ENCODE results near the gene SMIM21. TPM values are rescaled to one million over a fixed set of nuclear protein-coding genes. Genes with fewer than 3 reads are reported as not detected.

SMIM21 gene
- total RNA-seq (2014; rRNA removed; shearing (Covaris generic)), result not detected in 2 replicates
- polyA plus RNA-seq (2015; cell fraction: cytosol; rRNA removed), result not detected in 2 replicates
- not detected in 2 replicates for polyA plus RNA-seq (2015; cell fraction: nucleus; rRNA removed)

DNA sequence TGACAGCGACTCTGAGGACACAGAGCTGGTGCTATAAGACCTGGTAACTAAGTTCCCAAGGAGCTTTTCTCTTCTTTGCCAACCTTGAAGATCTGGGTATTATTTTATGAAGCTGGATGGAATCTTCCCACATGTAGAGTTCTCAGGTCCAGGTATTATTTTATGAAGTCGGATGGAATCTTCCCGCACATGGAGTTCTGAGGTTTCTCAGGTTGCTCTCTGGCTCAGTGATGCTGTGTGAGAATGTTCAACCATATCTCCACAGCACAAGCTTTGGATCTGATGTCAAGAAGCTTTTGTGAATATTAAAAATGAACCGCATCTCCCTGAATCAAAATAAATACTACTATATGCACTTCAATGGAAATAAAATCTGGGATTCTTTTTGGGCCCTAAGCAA is at the start of gene SMIM21:
Gene SMIM21, minus strand, starts transcription at position 101 of the 400 bp plus-strand sequence. CDS start 140 bp downstream, outside the sequence.
- DNase-seq (ENCODE audit: low read depth), result no peak

DNA sequence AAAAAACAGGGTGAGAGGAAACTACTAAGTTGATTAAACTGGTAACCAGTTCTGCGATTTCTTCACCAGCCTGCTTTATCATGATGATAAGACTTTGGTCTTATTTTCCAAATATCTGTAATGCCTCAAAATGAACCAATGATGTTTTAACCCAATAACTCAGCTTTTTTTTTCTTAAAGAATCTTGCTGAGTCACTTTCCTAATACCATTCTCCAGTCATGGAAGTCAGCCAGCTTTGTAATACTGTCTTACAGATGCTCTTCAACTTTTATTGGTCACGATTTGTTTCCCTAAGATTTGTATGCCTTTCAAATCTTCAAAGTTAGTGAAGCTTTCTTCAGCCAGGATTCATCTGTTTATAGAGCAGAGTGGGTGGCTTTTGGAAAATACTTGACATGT is 47.7 kb upstream of the SMIM21 start:
- peak; percentile 49 for DNase-seq (ENCODE audit: low read depth)

DNA sequence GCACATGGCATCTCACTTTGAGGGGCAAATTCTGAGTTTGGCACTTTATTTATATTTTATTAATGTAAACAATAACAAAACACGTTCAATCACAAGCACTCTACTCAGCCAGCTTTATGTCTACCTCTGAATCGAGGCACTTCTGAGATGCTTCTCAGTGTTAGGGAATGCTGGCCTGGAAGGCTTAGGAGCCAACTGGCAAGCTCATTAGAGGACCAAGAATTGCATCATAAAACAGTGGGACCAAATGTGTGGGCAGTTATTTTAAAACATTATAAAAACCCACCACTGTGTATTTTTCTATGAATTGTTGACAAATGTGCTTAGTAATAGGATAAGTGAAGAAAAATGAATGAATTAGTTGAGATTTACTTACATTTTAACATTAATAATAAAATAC is 46.8 kb upstream of the SMIM21 start:
- DNase-seq (ENCODE audit: low read depth), result no peak

DNA sequence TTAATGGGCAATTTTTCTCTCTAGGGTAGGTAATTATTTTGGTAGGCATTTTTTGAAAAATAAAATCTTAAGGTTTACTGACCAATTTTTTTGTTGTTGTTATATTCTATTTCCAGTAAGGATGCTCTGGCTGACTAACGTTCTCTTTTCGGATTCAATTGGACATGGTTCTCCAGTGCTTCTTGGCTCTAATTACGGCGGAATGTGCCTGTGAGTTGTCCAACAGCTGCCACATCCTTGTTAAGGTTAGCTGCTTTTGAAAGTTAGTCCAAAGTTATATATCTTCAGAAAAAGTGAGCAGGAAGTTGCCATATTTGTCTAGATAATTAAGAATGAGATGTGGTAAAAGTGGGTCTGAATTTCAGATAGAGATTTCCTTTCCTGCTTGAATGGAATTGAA is 45.8 kb upstream of the SMIM21 start:
- no peak for DNase-seq (ENCODE audit: low read depth)

DNA sequence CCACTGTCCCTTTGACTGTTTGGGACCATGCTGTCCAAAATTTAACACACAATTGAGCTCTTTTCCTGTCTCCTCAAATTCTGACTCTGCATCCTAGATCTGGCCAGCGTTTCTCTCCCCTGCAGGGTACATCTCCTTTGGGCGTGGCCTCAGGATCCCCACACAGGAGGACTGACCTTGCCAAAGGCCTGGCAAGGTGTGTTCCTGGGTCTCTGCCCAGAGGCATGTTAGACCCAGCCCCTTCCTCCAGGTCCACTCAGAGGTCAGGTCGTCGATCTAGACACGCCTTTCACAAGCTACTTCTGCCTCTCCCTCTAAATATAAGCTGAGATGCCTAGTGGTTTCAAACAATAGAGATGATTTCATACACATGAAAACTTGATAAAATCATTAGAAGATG is 45.4 kb upstream of the SMIM21 start:
- DNase-seq (ENCODE audit: low read depth), result no peak

DNA sequence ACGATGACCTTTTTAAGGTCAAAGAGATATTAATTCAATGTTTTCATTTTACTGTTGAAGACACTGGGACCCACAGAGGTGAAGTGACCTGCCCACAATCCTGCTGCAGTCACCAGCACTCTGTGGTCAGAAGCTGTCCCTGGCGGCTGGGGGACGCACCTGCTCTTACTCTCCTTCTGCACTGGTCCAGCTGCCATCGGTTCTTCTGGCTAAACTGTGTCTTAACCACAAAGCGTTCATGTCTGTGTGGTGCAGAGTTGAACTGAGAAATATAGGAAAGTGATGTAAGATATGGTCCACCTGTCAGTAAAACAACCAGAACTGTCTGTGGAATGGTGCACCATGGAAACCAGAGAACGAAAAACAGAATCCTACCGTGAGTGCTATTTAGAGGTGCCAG is 44.9 kb upstream of the SMIM21 start:
- DNase-seq (ENCODE audit: low read depth), result no peak

DNA sequence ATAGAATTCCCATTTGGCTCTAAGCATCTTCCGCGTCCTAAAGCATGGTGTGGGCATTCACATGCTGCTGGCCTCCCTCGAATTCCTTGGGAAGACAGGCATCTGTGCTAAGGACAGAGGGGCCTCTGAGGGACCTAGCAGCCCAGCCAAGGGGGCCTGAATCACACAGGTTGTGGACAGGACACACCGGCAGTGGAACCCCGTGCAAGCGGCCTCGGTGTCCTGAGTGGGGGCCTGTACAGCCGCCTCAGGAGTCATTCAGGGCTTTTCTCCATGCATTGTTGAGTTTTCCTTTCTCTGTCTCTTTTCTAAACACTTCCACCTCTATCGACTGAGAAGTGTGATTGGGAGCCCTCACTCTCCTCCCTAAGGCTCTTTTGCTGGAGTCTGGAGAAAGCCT is 44.3 kb upstream of the SMIM21 start:
- no peak for DNase-seq (ENCODE audit: low read depth)

DNA sequence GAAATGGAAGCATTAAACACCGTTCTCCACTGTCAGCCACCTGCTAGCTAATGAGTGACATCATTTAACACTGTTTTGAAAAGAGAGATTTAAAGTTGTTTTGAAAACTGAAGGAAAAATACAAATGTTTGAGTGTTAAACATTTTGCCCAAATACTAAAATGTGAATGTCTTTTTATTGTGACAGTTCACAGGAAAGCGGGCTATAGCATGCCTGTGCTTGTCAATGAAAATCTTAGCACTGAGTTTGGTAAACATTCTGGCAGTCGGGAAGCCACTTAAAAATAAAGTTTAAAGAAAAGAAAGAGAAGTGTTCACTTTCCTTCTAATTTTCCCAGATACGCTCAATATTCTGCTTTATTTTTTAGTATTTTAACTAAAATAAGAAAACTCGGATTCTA is 40.3 kb upstream of the SMIM21 start:
- DNase-seq (ENCODE audit: low read depth), result no peak

DNA sequence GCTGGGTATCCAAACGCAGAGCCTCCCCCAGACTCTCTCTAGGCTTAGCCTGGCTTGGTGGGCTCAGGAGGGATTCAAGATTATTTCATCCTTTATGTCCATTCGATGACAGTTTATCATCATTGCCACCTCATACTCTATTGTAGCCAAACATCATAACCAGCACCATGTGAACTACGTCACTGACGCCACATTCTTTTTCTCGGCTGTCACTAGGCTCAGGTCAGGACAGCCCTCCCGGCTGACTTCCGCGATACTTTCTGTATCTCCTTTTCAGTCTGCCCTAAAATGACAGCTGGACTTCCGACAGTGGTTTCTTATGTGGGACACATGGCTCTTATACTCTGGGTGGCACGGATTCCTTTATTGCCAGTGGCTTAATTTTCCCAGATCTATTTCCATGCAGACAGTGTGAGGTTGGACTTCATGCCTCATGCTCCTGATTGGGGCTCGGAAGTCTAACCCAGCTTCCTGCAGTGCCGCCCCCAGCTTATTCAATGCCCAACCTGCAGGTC is 39.8 kb upstream of the SMIM21 start:
- DNase-seq (ENCODE audit: low read depth), result no peak

DNA sequence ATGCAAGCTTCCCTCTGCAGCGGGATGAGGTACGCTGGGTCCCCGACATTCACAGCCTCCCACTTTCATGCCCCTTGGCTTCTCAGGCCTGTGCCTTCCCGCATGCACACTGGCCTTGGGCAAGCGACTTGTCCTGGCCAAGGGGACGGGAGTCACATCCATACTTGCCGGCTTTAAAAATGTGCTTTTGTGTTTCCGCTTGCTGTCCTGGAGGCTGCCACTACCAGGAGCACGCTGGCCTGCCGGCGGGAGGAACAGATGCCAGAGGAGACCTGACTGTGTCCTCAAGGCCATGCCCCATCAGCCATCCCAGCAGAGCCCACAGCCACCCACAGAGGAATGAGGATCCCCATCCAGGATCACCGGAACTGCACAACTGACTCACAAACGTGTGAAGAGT is 36.9 kb upstream of the SMIM21 start:
- no peak for DNase-seq (ENCODE audit: low read depth)

DNA sequence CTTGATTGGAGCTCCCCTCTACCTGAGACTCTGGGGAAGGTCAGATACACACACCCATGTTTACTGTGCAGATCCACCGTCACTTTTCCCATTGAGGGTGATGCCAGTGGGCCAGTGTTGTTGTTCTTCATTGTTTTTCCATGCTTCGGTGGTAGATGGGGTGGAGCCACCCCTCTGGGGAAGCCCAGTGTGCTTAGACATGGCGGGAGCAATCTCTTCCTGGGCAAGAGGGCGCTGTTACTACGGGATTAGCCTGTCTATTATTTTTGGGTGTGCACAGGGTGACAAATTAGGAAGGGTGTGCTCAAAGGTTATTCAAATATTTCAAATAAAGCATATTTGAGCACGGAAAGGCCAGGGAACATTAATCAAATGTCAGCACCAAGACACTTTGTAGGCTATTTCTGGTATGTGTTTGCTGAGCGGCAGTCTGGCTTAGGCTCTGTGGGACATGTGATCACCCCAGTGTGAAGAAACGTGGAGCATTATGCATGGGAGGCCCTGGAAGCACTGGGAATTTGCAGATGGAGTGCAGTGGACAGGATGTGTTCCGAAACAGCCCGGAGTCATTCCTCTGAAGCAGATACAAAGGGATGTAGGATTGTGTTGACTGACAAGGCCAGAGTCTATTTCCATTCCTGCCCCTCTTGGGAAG is 34.8 kb upstream of the SMIM21 start:
- no peak for DNase-seq (ENCODE audit: low read depth)

DNA sequence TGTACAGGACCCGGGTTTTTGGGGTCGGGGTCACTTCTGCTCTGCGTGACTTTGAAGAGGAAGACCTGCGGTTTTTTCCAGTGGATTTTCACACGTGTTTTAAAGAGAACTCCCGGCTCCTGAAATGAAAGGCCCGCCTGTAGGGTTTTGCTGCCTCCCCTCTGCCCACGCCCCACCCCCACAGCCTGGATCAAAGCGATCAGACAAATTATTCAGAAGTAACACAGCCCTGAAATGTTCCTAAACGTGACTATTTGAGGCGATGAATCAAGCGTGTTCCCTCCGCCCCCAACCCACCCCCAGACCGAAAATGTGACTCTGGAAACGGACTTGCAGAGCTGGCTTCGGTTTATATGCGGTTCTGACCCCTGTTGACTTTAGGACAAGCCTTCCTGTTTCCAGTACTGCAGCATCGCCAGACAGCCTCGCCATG is 28.7 kb upstream of the SMIM21 start:
- no peak for DNase-seq (ENCODE audit: low read depth)

DNA sequence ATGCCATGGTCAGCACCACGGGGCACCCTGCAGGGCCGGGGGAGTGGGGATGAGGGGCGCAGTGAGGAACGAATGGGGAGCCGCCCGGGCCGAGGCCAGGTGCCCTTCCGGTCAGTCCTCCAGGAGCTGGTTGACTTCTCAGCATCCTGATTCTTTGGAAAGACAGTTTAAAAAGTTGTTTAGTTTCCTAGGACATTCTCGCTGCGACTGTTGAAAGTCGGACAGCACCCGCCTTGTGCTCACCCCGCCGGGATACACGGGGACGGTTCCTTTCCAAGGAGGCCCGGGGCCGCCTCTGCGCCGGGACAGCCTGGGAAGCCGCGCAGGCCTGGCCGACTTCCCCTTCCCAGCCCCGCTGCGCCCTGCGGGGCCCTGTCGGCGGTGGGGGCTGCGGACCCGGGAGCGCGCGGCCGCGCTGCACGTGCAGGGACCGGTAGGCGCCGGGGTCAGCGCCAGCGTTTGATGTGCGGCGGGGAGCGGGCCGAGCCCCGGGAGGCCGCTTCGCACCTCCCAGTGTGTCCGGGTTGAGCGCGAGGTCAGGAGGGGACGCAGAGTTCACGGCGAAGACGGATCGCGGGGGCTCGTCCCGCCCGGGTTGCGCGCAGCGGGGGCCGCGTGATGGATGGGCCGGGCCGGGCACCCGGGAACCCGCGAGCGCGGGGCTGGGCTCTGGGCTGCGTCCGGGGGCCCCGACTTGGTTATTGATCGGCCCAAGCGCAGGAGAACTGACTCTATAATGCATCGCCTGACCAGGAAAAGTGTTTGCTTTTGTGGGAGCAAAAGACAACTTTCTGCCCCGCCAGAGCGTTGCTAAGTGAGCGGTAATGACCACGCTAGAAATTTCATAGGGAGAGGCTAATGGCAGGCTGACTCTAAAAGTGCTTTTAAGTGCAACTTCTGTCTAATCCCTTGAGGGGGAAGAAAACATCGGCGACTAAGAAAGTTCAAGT is 28.0 kb upstream of the SMIM21 start:
- no peak for DNase-seq (ENCODE audit: low read depth)

DNA sequence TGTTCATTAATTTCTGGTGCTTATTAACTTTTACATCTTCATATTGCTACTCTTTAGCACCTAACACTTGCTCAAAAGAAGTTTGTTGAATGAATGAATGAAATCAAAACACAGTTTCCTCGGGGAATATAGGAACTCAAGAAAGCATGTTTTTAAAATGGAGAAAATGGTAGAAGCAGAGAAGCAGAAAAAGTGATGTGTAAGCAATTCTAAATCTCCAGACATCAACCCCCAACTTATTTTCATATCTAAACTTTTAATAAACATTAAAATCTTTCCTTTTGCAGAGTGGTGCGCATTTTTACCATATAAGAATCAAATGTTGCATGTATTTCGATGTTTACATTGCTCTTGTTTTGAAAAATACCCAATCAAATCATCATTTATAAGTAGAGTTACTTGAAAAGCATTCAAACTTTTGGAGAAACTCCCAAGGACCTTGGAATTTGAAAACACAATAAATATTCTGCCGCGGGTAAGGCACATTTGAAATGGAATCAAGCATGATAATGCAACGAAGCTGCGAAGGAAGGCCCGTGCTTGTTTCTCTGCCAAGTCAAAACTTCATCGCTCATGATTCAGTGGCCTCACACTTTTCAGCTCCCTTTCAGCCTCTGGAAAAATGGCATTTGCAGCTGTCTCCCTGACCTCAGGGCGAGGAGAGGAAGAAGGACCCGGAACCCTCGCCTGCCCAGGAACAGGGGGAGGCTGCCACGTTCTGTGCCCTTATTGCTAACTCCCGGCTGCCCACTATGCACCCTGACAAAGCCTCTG is 26.7 kb upstream of the SMIM21 start:
- DNase-seq (ENCODE audit: low read depth), result no peak

DNA sequence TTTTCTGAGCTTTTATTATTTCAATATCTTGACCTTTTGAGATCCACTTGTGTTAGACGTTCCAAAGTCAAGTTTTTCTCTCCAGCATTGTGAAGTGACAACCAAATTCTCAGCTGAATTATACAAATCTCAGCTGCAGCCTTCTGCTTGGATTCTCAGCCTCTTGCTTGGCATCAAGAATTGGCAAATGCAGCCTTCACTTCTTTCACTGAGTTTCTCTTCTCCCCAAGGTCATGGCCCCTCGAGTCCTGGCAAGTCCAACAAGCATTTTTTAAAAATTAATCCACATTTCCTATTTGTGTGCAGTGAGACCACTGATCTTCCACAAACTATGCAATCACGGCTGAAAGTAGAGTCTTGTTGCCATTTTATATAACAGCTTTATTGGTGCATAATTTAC is 23.4 kb upstream of the SMIM21 start:
- no peak for DNase-seq (ENCODE audit: low read depth)

DNA sequence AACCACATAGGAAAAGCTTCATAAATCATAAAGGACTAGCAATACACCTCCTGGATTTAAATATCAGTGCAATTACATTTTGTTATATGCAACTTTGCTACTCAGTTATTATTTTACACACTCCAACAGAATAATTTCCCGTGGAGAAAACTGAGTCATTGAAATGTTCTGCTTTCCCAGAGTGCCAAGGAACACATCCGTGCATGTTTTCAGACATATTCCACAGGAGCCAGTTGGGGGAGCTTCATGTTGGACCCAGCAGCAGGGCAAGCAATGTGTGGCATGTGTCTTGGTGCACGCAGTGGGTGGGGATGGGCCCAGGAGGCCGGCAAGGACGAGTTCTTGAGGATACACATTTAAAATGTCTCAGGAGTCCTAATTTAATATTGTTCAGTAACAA is 14.4 kb upstream of the SMIM21 start:
- DNase-seq (ENCODE audit: low read depth), result no peak

DNA sequence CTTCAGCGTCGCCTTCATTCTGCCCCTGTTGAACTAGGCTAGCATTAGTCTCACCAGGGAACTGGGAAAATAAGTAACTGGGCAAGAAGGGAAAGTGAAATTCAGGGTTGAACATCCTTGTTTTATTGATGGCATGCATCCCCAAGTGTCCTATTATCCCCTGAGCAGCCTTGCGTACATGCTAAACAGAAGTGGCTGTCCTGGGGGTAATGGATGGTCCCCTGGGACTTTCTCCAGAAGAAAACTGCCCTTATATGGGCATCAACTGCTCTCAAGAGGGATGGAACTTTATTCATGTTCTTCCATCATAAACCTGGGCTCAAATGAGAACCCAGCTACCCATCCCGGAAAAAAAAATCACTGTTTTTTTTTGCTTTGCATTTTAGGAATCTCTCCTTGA is 11.8 kb upstream of the SMIM21 start:
- no peak for DNase-seq (ENCODE audit: low read depth)

DNA sequence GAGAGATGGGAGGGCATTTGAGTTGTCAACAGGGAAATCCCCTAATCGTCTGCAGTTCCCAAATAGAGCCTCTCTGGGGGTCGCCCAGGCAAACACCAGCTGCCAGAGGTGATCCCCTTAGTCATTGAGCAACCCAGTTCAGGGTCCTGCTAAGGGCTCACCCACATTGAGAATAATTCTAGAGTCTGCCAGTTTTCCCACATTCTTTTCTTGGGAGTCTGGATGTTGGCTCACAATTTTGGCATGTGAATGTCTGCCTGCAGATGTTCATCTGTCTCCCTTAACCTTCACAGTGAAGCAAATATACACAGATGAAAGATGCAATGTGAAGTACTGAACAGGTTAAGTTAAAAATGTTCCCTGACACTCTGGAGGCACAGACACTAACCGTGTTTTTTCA is 11.4 kb upstream of the SMIM21 start:
- no peak for DNase-seq (ENCODE audit: low read depth)

DNA sequence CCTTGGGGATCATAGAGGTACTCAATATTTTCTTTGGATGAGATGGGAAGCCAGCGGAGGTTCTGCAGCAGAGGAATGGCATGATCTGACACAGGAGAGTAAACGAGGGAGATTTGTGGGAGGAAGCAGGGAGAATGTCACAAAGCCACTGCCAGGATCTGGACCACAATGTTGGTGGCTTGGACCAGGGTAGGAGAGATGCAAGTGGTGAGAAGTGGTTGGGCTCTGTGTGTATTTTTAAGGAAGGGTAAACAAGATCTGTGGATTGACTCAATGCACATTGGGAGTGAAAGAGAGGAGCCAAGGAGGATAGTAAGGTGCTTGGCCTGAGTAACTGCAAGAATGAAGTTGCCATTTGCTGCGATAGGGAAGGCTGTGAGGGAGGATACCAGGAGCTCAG is 10.5 kb upstream of the SMIM21 start:
- DNase-seq (ENCODE audit: low read depth), result no peak

DNA sequence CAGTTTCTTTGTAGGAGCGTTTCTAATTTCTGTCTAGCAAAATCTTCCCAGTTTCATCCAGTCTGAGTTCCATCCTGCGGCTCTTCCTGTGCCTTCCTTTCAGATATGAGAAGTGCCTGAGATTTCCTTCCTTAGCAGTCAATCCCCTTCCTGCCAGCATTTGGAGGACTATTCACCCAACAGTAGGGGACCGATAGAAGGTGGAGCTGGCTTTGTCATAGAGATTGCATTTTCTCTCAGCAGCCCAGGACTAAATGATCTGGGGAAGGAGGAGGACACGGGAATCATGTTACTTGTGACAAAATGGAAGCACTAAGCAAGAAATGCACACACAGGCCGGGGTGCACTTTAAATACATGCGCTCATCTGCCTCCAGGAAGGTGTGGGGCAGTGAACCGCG is 5.6 kb upstream of the SMIM21 start:
- no peak for DNase-seq (ENCODE audit: low read depth)

DNA sequence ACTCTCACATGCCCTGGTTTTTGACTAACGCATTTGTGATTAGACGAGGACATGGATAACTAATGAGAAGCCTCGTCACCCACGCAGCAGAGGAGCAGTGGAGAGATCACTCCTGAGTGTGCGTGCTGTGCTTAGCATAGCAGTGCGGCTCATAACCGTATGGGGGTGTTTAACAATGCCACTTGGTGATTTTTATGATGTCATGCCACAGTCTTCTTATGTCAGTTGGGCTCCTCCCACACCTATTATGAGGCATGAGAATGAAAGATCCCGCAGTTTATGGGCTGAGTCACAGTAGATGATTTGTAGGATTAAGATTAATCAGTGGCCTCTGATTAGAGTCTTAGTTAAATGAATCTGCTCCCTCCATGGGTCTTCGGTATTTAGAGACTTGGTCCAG is 2.5 kb upstream of the SMIM21 start:
- no peak for DNase-seq (ENCODE audit: low read depth)

DNA sequence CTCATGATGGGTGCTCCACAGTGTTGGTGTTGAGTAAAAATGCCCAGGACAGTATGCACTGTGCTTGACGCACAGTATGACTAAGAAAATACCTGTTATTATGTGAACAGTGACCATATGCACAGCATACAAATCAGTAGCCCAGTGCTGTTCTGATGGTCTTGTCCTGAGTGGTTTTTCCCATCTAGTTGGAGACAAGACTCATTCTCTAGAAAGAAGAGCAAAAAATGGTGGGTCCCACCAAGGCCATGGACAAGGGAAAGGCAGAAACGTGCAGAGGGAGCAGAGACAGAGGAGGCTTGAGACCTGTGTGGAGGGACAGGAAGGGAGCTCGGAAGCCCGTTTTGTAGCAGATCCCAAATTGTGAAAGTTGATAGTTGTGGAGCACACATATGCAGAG is 987 bp upstream of the SMIM21 start:
- DNase-seq (ENCODE audit: low read depth), result no peak
